ENCODE results near the gene ACSS3. TPM values are rescaled to one million over a fixed set of nuclear protein-coding genes. Genes with fewer than 3 reads are reported as not detected.

ACSS3 gene
- total RNA-seq, 1 experiment from 2014 or later: 7.7 TPM

DNA sequence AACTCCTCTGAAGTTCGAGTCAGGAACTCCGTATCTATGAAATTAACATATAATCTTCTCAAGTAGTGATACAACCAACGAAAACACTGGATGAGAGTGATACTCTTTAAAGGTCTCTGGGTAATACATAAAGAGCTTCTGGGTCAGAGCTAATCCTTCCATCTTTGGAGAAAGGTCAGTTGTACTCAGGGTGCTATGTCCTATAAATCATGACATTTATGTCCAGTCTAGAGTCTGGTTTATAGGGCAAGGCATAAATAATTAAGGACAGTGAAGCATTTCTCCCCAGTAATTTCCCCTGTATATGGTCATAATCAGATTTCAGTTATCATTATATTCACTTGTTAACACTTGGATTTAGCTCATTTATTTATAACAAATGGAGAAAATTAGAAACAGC is 90.6 kb downstream of the ACSS3 start:
- Histone ChIP-seq H3K4me3 (ENCODE audit: low read depth, low read length, poor library complexity, severe bottlenecking) (no peak overlapping the region), H3K27me3 (replicated peaks; ENCODE audit: insufficient read depth, low read depth, low read length, poor library complexity) (no peaks in the 10 kb centered on the region), H3K36me3 (ENCODE audit: insufficient read depth, low read length, poor library complexity, severe bottlenecking) (no peaks in the 10 kb centered on the region), H3K27ac (ENCODE audit: low read depth, low read length, poor library complexity, severe bottlenecking) (no peak overlapping the region), H3K9me3 (ENCODE audit: low read depth, low read length, poor library complexity, severe bottlenecking) (no peaks in the 10 kb centered on the region), H3K4me1 (ENCODE audit: insufficient read depth, low read length, poor library complexity, severe bottlenecking) (peaks cover 11% of the 10 kb centered on the region)
- intact Hi-C loops (cut with micrococcal nuclease; ENCODE audit: unreplicated experiment): no loop called here
- TF ChIP-seq, protein P1, sequence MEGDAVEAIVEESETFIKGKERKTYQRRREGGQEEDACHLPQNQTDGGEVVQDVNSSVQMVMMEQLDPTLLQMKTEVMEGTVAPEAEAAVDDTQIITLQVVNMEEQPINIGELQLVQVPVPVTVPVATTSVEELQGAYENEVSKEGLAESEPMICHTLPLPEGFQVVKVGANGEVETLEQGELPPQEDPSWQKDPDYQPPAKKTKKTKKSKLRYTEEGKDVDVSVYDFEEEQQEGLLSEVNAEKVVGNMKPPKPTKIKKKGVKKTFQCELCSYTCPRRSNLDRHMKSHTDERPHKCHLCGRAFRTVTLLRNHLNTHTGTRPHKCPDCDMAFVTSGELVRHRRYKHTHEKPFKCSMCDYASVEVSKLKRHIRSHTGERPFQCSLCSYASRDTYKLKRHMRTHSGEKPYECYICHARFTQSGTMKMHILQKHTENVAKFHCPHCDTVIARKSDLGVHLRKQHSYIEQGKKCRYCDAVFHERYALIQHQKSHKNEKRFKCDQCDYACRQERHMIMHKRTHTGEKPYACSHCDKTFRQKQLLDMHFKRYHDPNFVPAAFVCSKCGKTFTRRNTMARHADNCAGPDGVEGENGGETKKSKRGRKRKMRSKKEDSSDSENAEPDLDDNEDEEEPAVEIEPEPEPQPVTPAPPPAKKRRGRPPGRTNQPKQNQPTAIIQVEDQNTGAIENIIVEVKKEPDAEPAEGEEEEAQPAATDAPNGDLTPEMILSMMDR (conservative IDR thresholded peaks at IDR 0.05; ENCODE audit: low read depth, low read length): no peak
- TF ChIP-seq EZH2 (IDR thresholded peaks at IDR 0.05; ENCODE audit: borderline replicate concordance, low read depth, low read length, poor library complexity, severe bottlenecking): no peak
- no TSS peak for BruUV-seq (replicated peaks)
- CTCF ChIA-PET: no interaction called here
- POLR2A ChIA-PET (ENCODE audit: low non-redundant PET): no interaction called here
- DNase-seq (ENCODE audit: low spot score): no peak

DNA sequence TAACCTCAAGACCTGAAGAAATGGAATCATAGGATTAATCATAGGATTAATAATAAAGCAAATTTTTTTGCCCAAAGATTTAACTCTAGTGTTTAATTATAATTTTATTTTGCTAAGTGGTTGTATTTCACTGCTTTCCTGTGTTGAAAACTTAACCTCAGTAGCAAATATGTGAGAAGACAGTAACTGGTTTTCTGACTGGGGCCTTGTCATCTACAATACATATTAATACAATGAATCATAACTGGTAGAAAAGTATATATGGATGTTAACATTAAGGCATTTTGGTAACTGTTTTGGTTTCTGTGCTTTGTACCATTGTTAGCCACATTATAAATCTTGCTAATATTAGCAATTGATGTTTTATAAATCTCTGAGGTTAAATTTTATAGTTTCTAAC is 92.2 kb downstream of the ACSS3 start:
- no peaks in the 10 kb centered on the region for H3K36me3 ChIP-seq (ENCODE audit: insufficient read depth, low read length, poor library complexity, severe bottlenecking)
- no peak overlapping the region for H3K27ac ChIP-seq (ENCODE audit: low read depth, low read length, poor library complexity, severe bottlenecking)
- no peaks in the 10 kb centered on the region for H3K9me3 ChIP-seq (ENCODE audit: low read depth, low read length, poor library complexity, severe bottlenecking)
- ChIA-PET POLR2A (ENCODE audit: low non-redundant PET) (no interaction called here), CTCF (no interaction called here)
- H3K27me3 ChIP-seq (replicated peaks; ENCODE audit: insufficient read depth, low read depth, low read length, poor library complexity): no peaks in the 10 kb centered on the region
- TF ChIP-seq EZH2 (IDR thresholded peaks at IDR 0.05; ENCODE audit: borderline replicate concordance, low read depth, low read length, poor library complexity, severe bottlenecking): no peak
- TF ChIP-seq, protein P1 (conservative IDR thresholded peaks at IDR 0.05; ENCODE audit: low read depth, low read length): no peak
- DNase-seq (ENCODE audit: low spot score): no peak
- BruUV-seq (replicated peaks): no TSS peak
- no peak overlapping the region for H3K4me3 ChIP-seq (ENCODE audit: low read depth, low read length, poor library complexity, severe bottlenecking)
- intact Hi-C loops (cut with micrococcal nuclease; ENCODE audit: unreplicated experiment): no loop called here
- peaks cover 11% of the 10 kb centered on the region for H3K4me1 ChIP-seq (ENCODE audit: insufficient read depth, low read length, poor library complexity, severe bottlenecking)

DNA sequence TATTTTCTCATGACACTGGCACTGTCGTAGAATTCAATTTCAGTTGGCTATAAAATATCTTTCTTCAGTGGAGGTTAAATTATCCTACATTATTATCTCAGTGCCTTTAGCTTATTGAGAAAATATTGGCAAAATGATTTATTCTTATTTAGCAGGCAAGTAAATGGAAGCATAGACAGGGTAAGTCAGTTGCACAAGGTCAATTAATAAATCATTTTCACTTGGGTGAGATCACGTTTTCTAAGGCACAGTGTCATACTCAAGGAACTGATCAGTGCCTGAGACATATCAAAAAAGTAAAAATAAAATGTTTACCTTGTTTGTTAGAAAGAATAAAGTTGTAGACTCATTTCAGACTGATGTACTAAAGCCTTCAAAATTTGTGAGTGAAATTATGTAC is 95.0 kb downstream of the ACSS3 start:
- TF ChIP-seq EZH2 (IDR thresholded peaks at IDR 0.05; ENCODE audit: borderline replicate concordance, low read depth, low read length, poor library complexity, severe bottlenecking): no peak
- TF ChIP-seq, protein P1 (conservative IDR thresholded peaks at IDR 0.05; ENCODE audit: low read depth, low read length): no peak
- no TSS peak for BruUV-seq (replicated peaks)
- H3K27me3 ChIP-seq (replicated peaks; ENCODE audit: insufficient read depth, low read depth, low read length, poor library complexity): no peaks in the 10 kb centered on the region
- H3K27ac ChIP-seq (ENCODE audit: low read depth, low read length, poor library complexity, severe bottlenecking): no peak overlapping the region
- peaks cover under 1% of the 10 kb centered on the region for H3K4me1 ChIP-seq (ENCODE audit: insufficient read depth, low read length, poor library complexity, severe bottlenecking)
- CTCF ChIA-PET: no interaction called here
- POLR2A ChIA-PET (ENCODE audit: low non-redundant PET): no interaction called here
- intact Hi-C loops (cut with micrococcal nuclease; ENCODE audit: unreplicated experiment): no loop called here
- H3K36me3 ChIP-seq (ENCODE audit: insufficient read depth, low read length, poor library complexity, severe bottlenecking): no peaks in the 10 kb centered on the region
- peaks cover 8% of the 10 kb centered on the region for H3K9me3 ChIP-seq (ENCODE audit: low read depth, low read length, poor library complexity, severe bottlenecking)
- DNase-seq (ENCODE audit: low spot score): no peak
- no peak overlapping the region for H3K4me3 ChIP-seq (ENCODE audit: low read depth, low read length, poor library complexity, severe bottlenecking)

Data from A673 (cell line).